Measurements from ENCODE around the gene ESYT1. TPM values are rescaled to one million over a fixed set of nuclear protein-coding genes. Genes with fewer than 3 reads are reported as not detected.

The ESYT1 gene
- total and polyA plus RNA-seq, 10 of the 15 experiments (the other 5 are each of a cell fraction or from before 2014, with no cell fraction given): 47.5 to 120 (median 87.1) TPM

- intact Hi-C loops (cut with micrococcal nuclease; ENCODE audit: unreplicated experiment): no loop called here
- TF ChIP-seq PKNOX1 (IDR thresholded peaks at IDR 0.05) (no peak), EED (IDR thresholded peaks at IDR 0.05; ENCODE audit: low read depth) (no peak), USF1 (IDR thresholded peaks at IDR 0.05; ENCODE audit: borderline replicate concordance, extremely low read length, insufficient read depth, low read depth, low read length) (no peak), SREBF1 (IDR thresholded peaks at IDR 0.05; ENCODE audit: low read length) (no peak), WRNIP1 (IDR thresholded peaks at IDR 0.05; ENCODE audit: borderline replicate concordance, low read depth, low read length) (no peak), NFXL1 (IDR thresholded peaks at IDR 0.05; ENCODE audit: borderline replicate concordance) (no peak), CREB1 (IDR thresholded peaks at IDR 0.05; ENCODE audit: low read depth) (no peak), FOS (IDR thresholded peaks at IDR 0.05; ENCODE audit: borderline replicate concordance, extremely low read depth, insufficient read length) (no peak), USF2 (IDR thresholded peaks at IDR 0.05; ENCODE audit: borderline replicate concordance, low read depth, low read length) (no peak), POLR2A (IDR thresholded peaks at IDR 0.05; ENCODE audit: low read depth, low read length) (peak; percentile 52), POLR2AphosphoS5 (IDR thresholded peaks at IDR 0.05; ENCODE audit: low read length) (peak; percentile 52), ATF7 (IDR thresholded peaks at IDR 0.05; ENCODE audit: low read depth) (no peak), BACH1 (IDR thresholded peaks at IDR 0.05; ENCODE audit: borderline replicate concordance) (no peak), POLR2AphosphoS2 (IDR thresholded peaks at IDR 0.05; ENCODE audit: low read depth, low read length) (0 out of 2 replicates have a peak, but pooled peaks have one; percentile 47), KLF5 (IDR thresholded peaks at IDR 0.05; ENCODE audit: partially characterized antibody) (no peak), E4F1 (IDR thresholded peaks at IDR 0.05; ENCODE audit: borderline replicate concordance, partially characterized antibody) (no peak), HDAC2 (IDR thresholded peaks at IDR 0.05) (no peak), PBX3 (IDR thresholded peaks at IDR 0.05; ENCODE audit: insufficient replicate concordance, low read depth, low read length) (no peak)
These were observed 33.8 kb downstream of the ESYT1 start for GRCh38 chr12:56161690-56162351.

More at GRCh38 chr12:56161690-56162351, 33.8 kb downstream of the ESYT1 start:
- H3K4me3 ChIP-seq: no peak overlapping the region
- no peak overlapping the region for H3K4me2 ChIP-seq (ENCODE audit: control insufficient read depth, insufficient read depth)
- RAD21 ChIA-PET (ENCODE audit: unreplicated experiment): interaction anchor here (1.0 to 2.0 kb wide), 3 partner anchors 27 to 43 kb away, joined by 3 to 11 read pairs (median 3); partner anchors contain the start of genes ESYT1, SMARCC2 and ZC3H10
- no peaks in the 10 kb centered on the region for H3K27me3 ChIP-seq (replicated peaks in 1 of 2; ENCODE audit: control insufficient read depth in 2 of 2, insufficient read depth in 2 of 2, low read length in 1 of 2)
- no peak overlapping the region for H2AFZ ChIP-seq (ENCODE audit: control insufficient read depth, low read depth, low read length)
- H3K79me2 ChIP-seq (ENCODE audit: control insufficient read depth, insufficient read depth, low read length): peaks cover 39% of the 10 kb centered on the region
- no peaks in the 10 kb centered on the region for H4K20me1 ChIP-seq (ENCODE audit: control insufficient read depth, insufficient read depth)
- BruUV-seq (replicated peaks): no TSS peak
- CTCF ChIA-PET: interaction anchor here (0.5 to 2.2 kb wide), 8 partner anchors 27 to 428 kb away, joined by 3 to 10 read pairs (median 4); partner anchors contain the start of gene SMARCC2
- SMC1A ChIA-PET (ENCODE audit: uncharacterized antibody, unreplicated experiment): interaction anchor here (1.3 to 2.7 kb wide), 2 partner anchors 26 to 37 kb away, joined by 3 to 12 read pairs; no protein-coding TSS in a partner anchor
- ATAC-seq (no peak), DNase-seq (ENCODE audit: low read depth, low spot score) (no peak), FAIRE-seq (no peak)
- H3K36me3 ChIP-seq (ENCODE audit: control insufficient read depth in 2 of 2, insufficient read depth in 2 of 2, low read length in 1 of 2): peaks cover 23 to 33% of the 10 kb centered on the region in 2 experiments
- in situ Hi-C loops (cut with MboI): no loop called here
- no peaks in the 10 kb centered on the region for H3K9me3 ChIP-seq (replicated peaks; ENCODE audit: control insufficient read depth, insufficient read depth, low read length)
- H3K4me1 ChIP-seq (ENCODE audit: control insufficient read depth, insufficient read depth, low read length): peaks cover 17% of the 10 kb centered on the region
- POLR2A ChIA-PET: interaction anchor here (0.5 to 1.3 kb wide), 7 partner anchors 11 to 458 kb away, joined by 3 to 5 read pairs (median 4); no protein-coding TSS in a partner anchor
- no peak overlapping the region for H3K27ac ChIP-seq (ENCODE audit: control insufficient read depth, insufficient read depth)
- no peak overlapping the region for H3K9ac ChIP-seq (ENCODE audit: control insufficient read depth, insufficient read depth, low read length)
- 89% methylated on average over 10 of the region's 10 CpGs for WGBS (ENCODE audit: insufficient coverage, insufficient replicate concordance, low lambda C conversion rate, missing lambda C conversion rate)
